GM21360 (cell line): ENCODE measurements around the gene CD200R1L.

Experiments used
- ATAC-seq: cut with Tn5 transposase; IDR thresholded peaks from one replicate; pipeline ENCODE4 v1.9.1; 2021; ENCODE audit warnings: mild to moderate bottlenecking, moderate library complexity; ENCODE audit not compliant: unreplicated experiment

Gene CD200R1L

DNA sequence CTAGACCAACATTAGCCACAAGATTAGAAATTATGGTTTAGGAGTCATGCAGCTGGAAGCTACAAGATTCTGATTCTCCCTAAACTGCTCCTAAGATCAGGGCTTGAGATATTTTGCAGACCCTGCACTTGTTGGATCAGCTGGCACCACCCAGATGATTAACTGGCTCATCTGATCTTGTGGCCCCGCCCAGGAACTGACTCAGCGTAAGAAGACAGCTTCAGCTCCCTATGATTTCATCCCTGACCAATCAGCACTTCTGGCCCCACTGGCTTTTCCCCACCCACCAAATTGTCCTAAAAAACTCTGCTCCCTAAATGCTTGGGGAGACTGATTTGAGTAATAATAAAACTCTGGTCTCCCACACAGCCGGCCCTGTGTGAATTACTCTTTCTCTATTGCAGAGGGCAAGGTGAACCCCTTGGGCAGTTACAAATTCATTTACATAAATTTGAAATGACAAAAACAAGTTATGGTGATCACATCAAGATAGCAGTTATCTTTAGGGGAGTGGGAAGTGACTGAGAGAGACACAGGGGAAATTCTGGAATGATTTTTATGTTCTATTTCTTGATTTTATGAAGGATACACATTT is 76.5 kb downstream of the CD200R1L start:
- ATAC-seq = no peak

DNA sequence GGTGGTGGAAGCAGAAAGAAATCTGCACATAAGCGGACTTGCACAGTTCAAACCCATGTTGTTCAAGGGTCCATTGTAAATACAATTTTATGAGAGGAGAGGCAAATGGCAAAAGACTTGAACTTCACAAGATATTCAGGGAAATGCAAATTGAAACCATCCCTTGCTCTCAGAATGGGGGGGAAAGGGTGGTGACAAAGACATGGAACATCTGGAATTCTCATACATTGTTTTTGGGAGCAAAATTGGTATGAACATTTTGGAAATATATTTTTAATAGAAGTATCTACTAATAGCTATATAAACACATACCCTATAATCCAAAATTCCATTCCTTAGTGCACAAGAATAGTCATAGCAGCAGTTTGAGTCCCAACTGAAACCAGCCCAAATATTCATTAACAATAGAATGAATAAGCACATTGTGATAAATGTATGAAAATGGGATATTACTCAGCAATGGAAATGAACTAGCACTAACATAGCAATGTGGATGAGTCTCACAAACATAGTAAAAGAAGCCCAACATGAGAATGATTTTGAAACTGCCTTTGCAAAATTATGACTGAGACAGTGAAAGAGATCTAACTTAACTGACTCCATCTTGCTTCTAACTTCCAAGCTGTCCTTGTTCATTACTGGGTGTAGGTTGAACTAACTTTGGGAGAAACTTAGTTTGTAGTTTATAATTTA is 77.2 kb downstream of the CD200R1L start:
- ATAC-seq = no peak

DNA sequence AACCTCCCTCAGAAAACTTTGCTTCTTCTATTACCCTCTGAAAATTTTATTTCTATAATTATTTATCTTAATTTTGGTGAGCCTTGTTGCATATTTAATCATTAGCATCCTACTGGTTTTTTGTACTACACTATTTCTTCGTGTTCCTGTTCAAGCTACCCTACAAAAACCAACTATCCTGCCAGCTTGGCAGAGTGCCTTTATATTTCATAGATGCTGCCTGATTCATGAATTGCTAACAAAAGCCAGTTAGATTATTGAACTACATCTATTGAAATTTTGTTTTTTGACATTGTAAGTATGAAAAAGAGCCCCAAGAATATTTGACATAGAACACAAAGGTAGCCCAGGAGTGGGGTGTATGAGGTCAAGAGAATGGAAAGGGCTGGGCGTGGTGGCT is 78.9 kb downstream of the CD200R1L start:
- ATAC-seq = no peak

DNA sequence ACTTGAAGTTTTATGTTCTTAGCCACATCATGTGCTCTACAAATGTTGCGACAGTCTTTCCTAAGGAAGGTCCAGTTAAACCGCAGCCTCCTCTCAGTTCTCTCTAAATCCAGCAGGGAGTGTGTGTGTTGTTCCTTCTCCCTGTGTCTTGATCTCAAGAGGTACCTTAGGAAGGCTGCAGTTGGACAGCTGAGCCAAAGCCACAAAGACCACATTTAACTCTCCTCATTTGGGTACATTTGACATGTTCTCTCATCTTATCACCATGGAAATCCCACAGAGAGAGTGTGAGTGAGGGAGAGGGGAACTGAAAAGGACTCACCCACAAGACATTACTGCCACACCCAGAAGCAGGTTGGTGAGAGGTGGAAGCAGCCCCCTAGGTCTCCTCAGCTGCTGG is 79.5 kb downstream of the CD200R1L start:
- no peak for ATAC-seq
